GM21528 (cell line): Measurements from ENCODE around the gene SCAMP5.
A peak's percentile ranks its signal among the peaks of the same experiment; 100 is the strongest.

Experiments used
- ATAC-seq: cut with Tn5 transposase; IDR thresholded peaks from one replicate; pipeline ENCODE4 v1.9.1; 2021; ENCODE audit warnings: mild to moderate bottlenecking, moderate library complexity; ENCODE audit not compliant: unreplicated experiment, low FRiP score

Gene SCAMP5

DNA sequence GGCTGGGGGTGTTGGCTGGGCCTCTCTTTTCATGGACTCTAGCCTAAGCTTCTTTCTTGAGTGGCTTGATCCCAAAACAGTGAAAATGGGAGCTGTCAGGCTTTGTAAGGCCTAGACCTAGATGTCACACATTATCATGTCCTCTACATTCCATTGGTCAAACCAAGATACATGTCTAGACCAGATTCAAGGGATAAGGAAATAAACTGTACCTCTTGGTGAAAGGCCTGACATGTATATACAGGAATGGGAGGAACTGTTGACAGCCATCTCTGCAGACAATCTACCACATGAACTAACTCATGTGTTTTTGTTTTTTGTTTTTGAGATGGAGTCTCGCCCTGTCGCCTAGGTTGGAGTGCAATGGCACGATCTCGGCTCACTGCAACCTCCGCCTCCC, 27.7 kb upstream of the SCAMP5 start:
- ATAC-seq: no peak

DNA sequence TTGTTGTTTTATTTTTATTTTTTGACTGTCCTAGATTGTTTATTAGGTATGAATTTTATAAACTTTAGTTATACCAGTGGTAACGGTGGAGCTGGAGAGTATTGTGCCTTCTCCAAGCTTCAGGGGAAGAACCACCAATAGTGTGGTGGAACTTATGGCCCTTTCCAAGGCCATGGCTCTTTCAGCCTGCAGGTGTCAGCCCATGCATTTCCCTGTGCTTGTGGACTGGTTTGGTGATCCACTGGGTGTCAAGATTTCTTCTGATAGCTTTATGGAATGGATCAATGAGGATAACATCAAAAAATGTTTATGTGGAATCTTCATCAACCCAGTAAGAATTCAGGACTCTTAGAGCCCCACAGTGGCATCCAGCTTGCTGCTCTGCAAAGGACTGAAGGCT, 19.2 kb upstream of the SCAMP5 start:
- no peak for ATAC-seq

DNA sequence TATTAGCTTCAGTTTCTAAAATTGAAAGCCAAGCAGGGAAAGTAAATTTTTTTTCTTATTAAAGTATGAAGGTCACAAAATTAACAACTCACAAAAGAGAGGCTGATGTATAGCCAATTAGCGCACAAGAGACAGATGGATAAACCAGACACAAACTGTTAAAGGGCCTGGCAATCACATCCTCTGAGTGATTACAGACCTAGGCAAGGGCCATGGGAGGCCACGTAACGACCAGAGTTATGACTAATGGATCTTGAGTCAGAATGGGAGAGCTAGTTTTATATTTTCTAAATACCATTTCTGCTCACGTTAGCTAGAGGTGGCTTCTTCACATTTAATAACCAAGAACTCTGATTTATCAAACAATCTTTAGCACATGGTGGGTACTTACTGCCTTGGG, 17.8 kb upstream of the SCAMP5 start:
- ATAC-seq: no peak

DNA sequence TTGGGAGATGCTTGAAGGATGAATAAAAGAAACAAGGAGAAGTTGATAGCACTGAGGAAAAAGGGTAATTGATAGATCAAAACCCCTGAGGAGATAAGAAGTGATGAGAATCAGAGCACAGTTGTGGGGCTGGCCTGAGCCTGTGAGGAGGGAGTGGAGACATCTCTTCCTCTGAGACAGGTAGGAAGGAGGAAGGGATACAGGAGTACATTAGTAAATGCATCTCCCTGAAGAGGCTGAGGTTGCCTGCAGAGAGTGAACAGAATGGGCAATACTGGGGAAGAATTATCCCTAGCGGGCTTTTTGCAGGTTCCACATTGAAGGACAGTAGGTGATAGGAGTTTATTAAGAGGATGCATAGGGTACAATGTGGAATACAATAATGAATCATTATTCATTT, 17.3 kb upstream of the SCAMP5 start:
- no peak for ATAC-seq

DNA sequence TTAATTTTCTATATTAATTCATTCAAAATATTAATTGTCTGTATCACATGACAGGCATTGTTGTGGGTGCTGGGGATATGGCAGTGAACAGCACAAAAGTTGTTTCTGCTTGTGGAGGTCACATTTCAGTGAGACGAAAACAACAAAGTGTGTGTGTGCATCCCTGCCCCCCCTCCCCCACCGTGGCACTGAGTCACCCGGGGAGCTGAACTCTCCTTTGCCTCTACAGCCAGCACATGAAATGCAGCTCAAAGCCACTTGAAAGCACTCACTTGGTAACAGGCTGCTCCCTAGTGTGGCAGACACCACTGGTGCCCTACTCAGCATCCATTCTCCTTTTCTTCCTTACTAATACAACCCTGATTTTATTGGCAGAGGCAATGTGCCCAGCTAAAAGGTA, 16.9 kb upstream of the SCAMP5 start:
- no peak for ATAC-seq

DNA sequence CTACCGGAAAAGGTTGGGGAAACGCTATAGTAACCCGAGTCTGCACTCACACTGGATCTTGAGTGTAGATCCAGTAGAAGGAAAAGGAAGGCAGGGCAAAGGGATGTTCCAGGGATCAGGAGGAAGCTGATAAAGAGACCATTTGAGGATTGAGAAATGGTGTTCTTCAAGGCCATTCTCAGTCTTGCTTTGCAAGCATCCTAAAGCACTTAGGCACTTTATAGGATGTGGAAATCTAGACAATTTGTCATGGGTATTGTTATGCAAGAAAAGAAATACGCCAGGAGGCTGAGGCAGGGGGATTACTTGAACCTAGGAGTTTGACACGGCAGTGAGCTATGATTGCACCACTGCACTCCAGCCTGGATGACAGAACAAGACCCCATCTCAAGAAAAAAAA, 13.2 kb upstream of the SCAMP5 start:
- ATAC-seq: no peak

DNA sequence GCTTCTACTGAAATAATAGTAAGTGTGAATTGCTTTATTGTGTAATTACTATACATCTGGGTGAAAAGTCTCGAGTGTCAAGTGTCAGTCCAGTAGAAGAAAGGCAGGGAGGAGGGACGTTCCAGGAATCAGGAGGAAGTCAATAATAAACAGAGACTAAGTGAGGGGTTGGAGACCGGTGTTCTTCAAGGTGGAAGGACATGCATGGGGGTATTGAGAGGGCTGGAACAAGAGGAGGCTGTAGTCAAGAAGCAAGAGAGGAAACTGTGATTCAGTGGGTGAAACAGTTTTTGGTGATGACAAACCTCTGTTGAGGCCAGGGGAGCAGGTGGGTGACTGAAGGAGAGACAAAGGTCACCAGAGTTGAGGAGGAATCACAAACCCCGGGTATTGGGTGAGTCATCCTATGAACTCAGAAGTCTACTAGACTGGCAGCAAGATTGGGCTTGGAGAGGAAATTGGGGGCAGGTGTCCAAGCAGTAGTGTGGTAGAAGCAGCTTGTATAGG, 11.6 kb upstream of the SCAMP5 start:
- ATAC-seq: no peak

DNA sequence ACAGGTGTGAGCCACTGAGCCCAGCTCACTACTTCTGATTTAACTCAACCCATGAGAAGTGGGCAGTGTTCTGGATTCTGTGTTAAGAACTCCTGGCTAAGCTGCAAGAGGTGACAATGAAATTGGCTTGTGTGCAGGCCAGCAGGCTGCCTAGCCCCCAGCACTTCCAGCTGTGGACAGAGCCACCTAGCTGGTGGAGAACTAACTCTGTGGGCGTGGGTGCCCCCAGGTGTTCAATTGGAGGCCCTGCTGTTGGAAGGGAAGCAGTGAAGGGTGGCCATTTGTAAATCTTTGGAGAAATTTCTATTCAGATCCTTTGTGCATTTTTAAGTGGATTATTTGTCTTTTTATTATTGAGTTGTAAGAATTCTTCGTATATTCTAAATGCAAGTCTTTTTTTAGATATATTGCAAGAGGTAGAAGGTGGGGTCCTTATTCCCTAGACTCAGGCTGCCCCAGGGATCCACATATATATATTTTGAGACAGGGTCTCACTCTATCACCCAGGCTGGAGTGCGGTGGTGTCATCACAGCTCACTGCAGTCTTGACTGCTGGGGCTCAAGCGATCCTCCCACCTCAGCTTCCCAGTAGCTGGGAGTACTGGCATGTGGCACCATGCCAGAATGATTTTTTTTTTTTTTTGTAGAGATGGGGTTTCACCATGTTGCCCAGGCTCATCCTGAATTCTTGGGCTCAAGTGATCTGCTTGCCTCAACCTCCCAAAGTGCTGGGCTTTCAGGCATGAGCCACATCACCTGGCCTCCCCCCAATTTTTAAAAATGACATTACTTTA, 7.2 kb upstream of the SCAMP5 start:
- no peak for ATAC-seq

DNA sequence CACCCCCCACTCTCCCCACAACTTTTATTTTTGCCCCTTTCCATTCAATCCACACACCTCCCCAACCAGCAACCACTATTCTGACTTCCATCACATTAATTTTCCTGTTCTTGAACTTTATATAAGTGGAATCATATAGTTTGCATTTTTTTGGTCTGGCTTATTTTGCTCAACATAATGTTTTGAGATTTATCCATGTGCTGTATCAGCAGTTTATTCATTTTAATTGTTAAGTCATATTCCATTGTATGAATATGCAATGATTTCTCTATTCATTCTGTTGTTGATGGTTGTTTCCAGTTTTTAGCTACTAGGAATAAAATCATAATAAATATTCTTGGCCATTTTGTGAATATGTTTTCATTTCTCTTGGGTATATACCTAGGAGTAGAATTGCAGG, 5.8 kb upstream of the SCAMP5 start:
- no peak for ATAC-seq

DNA sequence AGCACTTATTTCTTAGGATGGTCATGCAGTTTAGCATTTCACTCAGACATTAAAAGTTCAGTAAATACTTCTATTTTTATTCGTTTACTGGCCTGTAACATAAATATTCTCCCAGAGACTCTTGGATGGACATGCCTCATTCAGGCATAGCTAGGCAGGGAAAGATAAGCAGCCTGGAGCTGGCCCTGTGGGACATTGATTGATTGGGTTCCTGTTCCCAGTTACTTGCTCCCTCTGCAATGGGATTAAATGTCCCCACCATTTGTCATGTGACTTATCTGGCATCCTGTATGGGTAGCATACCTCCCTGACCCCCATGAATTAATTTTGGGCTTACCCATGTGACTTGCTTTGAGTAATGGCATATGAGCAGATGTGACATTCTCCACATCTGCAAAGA, 2.7 kb upstream of the SCAMP5 start:
- ATAC-seq: no peak

DNA sequence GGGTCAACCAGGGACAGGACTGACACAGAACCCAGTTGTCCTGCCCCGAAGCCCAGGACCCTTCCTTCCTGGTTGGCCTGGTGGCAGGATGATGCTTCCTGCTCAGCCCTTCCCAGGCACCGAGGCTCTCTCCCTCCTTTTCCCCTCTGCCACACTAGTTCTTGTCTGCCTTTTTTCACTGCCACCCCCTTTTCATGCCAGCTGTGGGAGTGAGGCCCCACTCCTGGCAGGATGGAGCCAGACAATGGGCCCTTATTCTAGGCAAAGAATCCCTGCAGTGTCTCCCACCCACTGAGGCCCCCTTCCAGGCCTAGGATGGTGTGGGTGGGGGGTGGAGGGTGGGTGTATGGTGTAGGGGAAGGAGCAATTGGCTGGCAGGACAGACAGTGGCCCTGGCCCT, 1.1 kb upstream of the SCAMP5 start:
- no peak for ATAC-seq

DNA sequence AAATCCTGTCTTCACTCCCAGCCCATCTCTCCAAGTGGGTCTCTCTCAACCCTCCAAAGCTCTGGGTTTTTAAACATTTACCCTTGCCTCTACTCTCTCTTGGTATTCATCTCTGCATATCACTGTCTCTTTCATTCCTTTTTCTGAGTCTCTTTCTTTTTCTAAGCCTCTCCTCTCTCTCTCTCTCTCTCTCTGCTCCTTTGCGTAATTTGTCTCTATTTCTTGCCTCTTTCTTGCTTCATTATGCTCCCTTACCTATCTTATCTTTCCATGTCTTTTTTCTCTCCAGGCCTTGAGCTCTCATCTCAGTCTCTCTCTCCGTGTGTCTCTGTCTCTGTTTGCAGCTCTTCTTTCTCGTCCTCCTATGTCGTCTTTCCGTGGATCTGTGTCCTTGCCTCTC, 678 bp upstream of the SCAMP5 start:
- ATAC-seq: no peak

DNA sequence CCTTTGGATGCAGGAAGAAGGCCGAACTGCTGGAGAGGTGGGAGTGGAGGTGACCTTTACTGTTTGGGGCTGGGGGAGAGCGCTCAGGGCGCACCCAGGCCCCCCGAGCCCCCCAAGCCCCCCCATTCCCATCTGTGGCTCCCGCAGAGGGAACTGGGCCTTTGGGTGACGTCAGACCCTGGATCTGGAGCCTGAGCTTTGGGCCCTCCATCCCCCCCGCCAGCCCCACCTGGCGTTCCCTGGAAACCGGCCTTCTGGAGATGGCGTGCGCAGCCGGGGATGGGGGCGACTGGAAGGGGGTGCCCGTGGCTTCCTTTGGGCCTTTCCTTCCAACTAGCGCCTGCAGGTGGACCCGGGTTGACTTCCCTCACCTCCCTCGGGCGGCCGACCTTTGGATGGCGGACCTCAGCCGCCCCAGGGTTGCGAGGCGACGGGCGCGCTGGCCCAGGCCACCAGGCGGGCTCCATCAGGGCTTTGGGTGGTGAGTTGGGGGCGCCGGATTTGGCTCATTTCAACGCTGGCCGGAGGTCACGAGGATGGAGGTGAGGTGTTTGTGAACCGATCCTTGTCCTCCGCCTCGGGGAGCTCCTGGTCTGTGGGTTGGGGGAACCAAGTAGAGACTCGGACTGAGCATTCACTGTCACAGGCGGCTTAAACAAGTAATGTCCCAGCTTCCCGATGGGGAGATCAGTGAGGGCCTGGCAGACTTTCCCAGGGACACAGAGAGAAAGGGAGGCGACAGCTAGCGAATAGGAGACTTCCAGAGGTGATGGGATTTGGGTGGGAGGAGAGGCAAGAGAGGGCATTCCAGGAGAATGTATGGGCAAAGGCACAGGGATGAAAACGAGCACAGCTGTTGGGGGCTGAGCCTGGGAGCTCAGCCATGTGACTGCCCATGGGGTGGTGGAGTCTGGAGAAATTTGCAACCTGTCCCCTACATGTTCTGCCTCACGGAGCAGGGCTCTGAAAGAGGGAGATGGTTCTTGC, 709 bp downstream of the SCAMP5 start:
- no peak for ATAC-seq

DNA sequence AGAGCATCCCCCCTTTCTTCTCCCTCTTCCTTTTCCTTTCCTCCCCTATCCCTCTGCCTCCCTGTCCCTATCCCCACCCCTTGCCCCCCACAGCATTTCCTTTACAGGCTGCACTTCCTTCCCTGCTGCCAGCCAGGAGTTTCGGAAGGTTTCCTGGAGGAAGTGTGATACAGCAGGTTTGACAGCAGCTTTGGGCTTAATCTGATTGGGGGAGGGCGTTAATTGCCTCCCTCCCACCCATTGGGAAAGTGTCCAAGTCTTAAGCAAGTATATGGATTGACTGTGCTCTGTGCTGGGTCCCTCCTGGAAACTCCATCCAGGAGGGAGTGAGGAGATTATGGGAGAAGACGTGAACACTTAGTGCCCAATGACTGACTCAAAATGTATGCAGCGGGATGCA, 1.8 kb downstream of the SCAMP5 start:
- no peak for ATAC-seq

DNA sequence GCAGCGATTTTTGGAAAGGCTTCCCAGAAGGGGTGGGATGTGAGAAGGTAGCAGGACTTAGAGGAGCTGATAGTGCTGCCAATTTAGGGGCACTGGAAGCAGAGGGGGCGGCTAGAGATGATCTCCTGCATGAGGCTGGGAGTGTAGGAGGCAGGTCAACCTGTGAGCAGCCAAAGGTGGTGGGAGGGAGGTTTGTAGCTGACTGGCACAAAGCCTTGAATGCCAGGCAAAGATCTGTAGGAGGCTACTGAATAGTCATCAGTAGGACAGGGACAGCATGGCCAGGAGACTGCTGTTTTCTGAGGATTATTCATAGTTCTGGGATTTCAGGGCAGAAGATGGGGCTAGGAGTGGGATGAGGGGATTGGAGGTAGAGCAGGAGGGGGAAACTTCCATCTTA, 2.2 kb downstream of the SCAMP5 start:
- no peak for ATAC-seq

DNA sequence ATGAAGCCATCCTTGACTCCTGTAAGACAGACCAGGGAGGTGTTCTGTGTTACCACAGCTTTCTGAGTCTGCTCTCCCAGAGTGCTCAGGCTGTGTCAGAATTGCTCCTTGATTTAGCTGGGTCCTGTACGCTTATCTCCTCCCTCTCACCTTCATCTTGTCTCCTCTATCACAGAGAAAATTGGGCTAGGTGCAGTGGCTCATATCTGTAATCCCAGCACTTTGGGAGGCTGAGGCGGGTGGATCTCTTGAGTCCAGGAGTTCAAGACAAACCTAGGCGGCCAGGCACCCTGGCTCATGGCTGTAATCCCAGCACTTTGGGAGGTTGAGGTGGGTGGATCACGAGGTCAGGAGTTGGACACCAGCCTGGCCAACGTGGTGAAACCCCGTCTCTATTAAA, 5.9 kb downstream of the SCAMP5 start:
- ATAC-seq: no peak

DNA sequence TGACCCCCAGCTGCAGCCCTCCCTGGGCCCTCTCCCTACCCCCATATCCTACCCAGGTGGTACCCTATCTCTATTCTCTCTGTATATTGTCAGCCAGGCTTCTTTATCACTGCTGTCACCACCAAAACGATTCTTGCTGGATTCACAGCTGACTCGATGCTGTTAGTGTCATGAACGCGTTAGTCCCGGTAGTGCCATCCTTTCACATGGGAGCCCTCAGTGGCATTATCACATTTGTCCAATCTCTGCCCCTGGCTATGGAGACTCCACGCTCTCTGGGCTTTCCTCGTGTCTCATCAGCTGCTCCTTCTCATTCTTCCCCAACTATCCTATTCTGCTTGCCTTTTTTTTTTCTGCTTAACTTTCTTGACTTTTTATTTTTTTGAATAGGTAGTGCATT, 7.0 kb downstream of the SCAMP5 start:
- no peak for ATAC-seq

DNA sequence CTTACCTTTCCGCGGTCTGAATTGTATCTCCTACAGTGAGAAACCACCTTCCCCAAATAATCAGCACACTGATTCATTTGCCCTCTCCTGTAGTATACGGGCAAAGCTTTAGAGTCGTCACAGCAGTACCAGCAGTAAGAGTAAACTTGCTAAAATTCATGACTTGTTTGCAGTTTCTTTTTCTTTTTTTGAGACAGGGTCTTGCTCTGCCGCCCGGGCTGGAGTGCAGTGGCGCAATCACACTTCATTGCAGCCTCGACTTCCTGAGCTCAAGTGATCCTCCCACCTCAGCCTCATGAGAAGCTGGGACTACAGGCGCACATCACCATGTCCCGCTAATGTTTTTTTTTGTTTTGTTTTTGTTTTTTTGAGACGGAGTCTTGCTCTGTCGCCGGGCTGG, 11.9 kb downstream of the SCAMP5 start:
- ATAC-seq: no peak

DNA sequence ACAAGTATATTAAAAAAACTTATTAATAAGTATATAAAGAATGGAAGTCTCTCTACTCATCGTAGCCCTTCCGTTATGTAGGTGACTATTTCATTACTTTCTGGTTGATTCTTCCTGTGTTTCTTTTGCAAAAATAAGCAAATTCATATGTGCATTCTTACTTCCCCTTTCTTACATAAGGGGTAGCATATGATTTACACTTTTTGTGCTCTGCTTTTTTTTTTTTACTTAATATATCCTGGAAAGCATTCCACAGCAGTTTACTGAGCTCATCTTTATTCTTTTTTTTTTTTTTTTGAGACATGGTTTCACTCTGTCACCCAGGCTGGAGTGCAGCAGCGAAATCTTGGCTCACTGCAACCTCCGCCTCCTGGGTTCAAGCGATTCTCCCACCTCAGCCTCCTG, 12.9 kb downstream of the SCAMP5 start:
- ATAC-seq: peak; percentile 35

DNA sequence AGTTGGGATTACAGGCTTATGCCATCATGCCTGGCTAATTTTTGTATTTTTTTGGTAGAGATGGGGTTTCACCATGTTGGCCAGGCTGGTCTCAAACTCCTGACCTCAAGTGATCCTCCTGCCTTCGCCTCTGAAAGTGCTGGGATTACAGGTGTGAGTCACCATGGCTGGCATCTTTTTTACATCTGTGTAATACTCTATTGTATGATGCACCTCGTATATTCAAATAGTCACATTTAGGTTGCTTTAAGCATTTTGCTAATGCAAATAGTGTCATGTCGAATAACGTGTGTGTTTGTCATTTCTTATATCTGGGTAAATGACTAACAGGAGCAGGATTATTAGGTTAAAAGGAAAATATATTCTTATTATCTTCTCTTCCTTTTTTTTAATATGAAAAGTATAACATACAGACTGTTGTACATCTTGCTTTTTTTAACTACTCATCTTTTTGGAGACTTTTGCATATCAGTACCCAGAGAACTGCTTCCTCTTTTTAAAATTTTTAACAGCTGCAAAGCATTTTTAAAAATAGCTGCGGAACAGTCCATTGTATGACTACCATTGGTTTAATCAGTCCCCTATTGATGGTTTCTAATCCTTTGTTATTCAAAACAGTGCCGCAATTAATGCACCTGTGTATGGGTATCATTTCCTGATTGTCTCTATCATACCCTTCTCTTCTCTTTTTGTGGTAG, 13.4 kb downstream of the SCAMP5 start:
- peak; percentile 81 for ATAC-seq

DNA sequence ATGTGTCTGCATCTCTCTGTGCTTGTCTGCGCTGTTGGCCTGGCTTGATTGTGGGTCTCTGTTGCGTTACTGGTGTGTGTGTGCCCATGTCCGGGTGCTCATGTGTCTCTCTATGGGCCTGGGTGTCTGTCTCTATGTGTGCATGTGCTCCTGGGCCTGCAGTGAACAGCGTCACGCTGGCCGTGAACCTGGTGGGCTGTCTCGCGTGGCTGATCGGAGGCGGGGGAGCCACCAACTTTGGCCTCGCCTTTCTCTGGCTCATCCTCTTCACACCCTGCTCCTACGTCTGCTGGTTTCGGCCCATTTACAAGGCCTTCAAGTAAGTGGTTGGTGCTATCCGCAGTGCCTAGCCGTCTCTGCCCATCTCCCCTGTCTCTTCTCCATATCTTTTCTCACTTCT, 21.1 kb downstream of the SCAMP5 start:
- ATAC-seq: no peak
